ENCODE results near the gene LHX6.

The LHX6 gene

GRCh38 chr9:122239722-122240121, 11.0 kb upstream of the LHX6 start:
- H3K27ac ChIP-seq, result no peak overlapping the region
- DNase-seq (ENCODE audit: low read depth, low spot score), result no peak

DNA sequence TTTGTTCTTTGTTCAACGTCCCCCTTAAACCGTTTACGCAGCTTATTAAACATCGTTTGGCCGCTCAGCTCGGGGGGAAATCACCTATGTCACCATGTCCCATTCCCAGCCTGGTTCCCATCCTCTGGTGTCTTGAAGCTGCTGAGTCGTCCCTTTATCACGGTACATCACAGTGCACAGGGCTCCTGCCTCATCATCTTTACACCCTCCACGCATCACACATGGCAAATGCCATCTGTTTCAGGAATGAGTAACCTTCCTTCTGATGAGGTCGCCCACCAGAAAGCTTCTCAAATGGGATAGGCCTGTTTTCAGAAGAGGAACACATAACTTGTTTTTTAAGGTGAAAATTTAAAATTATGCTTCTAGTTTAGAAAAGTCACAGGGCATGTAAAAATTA, 7.9 kb upstream of the LHX6 start:
- H3K27ac ChIP-seq, result no peak overlapping the region
- DNase-seq (ENCODE audit: low read depth, low spot score), result no peak

DNA sequence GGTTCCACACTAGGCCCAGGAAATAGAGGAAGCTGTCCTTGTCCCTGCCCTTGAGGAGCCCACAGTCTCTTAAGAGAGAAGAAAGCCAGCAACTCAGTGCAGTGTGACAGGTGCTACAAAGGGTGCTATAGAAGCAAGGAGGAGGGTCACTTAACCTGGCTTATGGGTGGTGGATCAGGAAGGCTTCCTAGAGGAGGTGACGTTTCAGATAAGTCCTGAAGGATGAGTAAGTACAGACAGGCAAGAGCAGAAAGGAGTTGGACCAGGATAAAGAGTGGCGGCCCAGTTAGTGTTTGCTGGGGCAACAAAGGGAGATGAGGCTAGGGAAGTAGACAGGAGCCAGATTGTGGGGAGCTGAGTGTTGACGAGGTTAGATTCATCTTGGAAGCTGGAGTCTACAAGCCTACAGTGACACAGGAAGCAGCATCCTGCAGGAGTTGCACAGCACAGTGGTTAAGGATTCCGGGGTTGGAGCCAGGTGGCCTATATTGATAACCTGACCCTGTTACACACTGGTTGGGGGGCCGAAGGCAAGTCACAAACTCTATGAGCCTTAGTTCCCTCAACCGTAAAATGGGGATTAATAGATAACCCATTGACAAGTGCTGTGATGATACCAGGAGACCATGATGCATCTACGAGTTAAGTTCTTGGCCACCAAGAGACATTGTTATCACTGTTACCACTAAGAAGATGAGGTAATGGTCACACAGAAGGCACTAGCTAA, 5.4 kb upstream of the LHX6 start:
- H3K27ac ChIP-seq, result no peak overlapping the region
- DNase-seq (ENCODE audit: low read depth, low spot score), result no peak

- H3K27ac ChIP-seq, result no peak overlapping the region
- DNase-seq (ENCODE audit: low read depth, low spot score), result no peak
These were observed 4.1 kb upstream of the LHX6 start for GRCh38 chr9:122232796-122233306.

DNA sequence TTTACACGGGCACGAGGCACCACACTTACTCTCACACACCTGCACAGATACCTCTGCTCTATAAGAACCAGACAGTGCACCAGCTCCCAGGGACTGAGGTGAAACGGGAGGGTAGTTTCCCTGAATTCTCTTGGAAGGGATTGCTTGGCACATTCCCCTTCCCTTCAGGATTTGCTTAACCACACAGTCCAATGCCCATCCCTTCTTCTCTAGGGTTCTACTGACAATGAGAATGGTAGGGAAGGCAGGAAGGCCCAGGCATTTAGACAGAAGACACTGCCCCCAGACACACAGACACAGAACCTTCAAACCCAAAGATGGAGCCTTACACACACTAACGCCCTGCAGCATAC, 704 bp upstream of the LHX6 start:
- no peak for DNase-seq (ENCODE audit: low read depth, low spot score)
- no peak overlapping the region for H3K27ac ChIP-seq

DNA sequence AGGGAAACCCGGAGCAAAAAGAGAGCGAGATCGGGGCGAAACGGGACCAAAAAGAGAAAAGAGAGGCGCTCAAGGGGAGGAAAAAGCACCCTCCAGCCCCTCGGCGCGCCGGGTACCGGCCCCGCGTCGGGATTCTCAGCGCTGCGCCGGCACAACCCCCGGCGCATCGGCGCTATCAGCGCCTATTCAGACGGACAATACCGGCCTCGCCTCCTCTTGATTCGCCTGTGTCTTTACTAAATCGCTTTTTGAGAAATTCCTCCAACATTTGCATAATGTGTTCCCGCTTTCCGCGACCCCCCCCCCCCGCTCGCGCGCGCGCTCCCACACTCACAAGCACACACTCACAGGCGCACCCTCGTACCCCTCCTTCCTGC, 578 bp downstream of the LHX6 start:
- no peak overlapping the region for H3K27ac ChIP-seq
- DNase-seq (ENCODE audit: low read depth, low spot score), result no peak

GRCh38 chr9:122227575-122227900, 1.2 kb downstream of the LHX6 start:
- no peak for DNase-seq (ENCODE audit: low read depth, low spot score)
- no peak overlapping the region for H3K27ac ChIP-seq

DNA sequence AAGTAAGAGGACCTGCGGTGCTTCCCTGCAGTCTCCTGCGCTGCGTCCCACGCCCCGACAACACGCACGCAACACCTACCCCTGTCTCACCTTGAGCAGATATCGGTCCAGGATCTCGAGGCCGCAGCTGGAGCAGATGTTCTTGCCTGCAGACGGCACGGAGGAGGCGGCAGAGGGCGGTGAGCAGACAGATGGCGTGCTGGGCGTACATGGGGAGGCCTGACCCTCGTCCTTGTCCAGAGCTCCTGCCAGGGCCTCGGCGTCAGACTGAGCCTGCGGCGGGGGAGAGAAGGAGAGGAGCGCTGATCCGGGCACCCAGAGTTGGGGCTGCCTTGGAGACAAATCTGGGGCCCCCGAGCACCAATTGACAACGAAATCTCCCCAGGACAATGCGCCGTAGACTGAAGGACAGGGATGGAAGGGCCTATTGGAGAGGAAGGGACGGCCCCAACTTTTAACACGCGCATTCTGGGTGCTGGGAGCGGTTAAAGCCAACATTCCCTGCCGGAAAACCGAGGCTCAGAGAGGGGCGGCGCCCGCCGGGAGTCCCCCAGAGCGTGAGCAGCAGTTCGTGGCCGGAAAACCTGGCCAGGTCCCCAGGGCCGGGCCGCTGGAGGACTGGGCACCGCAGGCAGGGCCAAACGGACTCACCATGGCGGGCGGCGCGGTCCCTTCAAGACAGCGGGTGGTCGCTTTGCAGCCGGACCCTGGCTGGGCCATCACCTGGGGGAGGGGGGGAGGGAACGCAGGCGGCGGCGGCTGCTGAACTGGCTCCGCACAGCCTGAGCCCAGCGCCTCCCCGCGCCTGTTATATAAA, 1.8 kb downstream of the LHX6 start:
- H3K27ac ChIP-seq, result no peak overlapping the region
- no peak for DNase-seq (ENCODE audit: low read depth, low spot score)

GRCh38 chr9:122226142-122226757, 2.5 kb downstream of the LHX6 start:
- DNase-seq (ENCODE audit: low read depth, low spot score), result no peak
- H3K27ac ChIP-seq, result no peak overlapping the region

GRCh38 chr9:122225312-122226141, 3.2 kb downstream of the LHX6 start:
- H3K27ac ChIP-seq, result no peak overlapping the region
- no peak for DNase-seq (ENCODE audit: low read depth, low spot score)

- DNase-seq (ENCODE audit: low read depth, low spot score), result no peak
- no peak overlapping the region for H3K27ac ChIP-seq
These were observed 5.3 kb downstream of the LHX6 start for GRCh38 chr9:122223435-122223834.

GRCh38 chr9:122222791-122223190, 6.0 kb downstream of the LHX6 start:
- no peak for DNase-seq (ENCODE audit: low read depth, low spot score)

DNA sequence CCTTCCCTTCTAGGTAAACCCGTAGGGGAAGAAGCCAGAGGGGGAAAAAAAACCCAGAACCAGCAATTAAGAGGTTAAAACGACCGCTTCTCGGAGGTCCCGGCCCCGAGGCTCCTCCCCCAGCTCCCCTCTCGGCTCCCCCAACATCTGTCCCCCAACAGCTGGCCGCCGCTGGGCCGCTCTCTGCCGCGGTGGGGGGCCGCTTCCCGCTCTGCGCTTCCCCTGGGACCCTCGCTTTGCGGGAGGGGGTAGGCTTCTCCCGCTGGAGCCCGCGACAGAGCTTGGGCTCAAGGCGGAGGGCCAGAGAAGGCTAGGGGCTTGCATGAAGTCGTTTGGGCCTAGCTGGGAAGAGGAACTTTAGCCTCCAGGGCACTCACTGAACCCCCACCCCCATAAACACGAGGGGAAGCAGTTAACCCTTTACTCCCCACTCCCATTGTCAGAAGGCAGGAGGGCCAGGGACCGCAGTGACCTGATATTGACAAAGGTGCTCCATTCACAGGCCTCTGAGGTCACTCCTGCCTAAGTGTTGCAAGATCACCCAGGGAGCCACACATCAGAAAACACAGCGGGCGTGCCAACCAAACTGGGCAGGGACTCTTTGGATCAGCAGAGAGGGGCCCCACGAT, 7.5 kb downstream of the LHX6 start:
- DNase-seq (ENCODE audit: low read depth, low spot score), result no peak
- no peak overlapping the region for H3K27ac ChIP-seq

More at GRCh38 chr9:122222791-122223190, 6.0 kb downstream of the LHX6 start:
- no peak overlapping the region for H3K27ac ChIP-seq

DNA sequence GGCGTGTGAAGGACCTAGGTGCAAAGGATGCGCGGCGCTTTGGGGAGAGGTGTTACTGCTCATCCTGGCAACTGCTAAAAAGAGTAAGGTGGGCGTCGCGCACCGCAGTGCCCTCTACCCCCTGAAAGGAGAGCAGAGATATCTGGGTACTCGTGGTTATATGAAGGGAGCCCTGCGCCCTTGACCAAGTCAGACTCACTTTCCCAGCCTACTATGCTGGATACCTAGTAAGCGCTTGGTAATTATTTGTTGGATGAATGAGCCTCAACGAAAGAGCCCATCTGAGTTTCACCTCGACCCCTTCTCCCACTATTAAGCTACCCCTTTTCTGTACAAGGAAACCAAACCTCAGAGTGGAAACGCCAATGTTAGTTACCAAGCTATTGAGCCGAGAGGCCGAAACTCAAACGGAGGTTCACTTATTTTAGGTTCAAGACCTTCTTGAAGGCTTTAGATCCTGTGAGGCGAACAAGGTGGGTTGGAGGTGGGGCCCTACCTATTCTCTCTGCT, 8.0 kb downstream of the LHX6 start:
- H3K27ac ChIP-seq, result no peak overlapping the region
- no peak for DNase-seq (ENCODE audit: low read depth, low spot score)

DNA sequence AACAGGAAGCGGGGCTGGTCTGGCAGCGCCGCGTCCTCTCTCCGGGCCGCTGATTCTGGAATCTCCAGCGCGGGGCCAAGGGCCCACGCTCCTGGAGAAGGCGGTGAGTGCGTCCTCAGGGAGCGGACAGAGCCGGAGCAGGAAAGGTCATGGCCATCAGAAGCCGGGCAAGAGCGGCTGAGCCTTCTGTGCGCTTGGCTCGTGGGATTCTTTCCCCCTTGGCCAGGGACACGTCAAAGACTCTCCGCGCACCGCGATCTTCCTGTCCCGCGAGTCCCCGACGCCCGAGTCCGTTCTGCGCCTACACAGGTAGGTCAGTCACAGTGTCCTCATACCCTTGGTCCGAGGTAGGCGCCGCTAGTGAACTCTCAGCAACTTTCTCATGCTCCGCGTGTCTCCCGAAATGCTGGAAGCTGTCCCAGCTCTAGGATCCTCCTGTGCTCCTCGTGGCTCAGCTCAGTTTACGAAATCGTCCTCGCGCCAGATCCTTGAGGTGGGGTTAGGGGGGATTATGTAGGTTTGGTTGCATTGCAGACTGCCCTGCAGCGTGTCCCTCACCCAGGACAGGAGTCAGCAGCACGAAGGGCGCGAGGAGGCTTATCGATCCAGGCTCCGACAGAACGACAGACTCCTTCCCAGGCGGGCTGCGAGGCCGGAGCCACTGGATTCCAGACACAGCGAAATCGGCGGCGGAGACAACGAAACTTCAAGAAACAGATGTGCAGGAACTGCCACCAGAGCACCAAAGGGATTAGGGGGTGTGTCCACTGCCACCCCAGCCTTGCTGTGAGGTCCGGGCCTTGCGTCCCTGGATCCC, 8.7 kb downstream of the LHX6 start:
- no peak for DNase-seq (ENCODE audit: low read depth, low spot score)
- H3K27ac ChIP-seq, result no peak overlapping the region

- H3K27ac ChIP-seq, result no peak overlapping the region
- no peak for DNase-seq (ENCODE audit: low read depth, low spot score)
These were observed 9.6 kb downstream of the LHX6 start for GRCh38 chr9:122218935-122219855.

DNA sequence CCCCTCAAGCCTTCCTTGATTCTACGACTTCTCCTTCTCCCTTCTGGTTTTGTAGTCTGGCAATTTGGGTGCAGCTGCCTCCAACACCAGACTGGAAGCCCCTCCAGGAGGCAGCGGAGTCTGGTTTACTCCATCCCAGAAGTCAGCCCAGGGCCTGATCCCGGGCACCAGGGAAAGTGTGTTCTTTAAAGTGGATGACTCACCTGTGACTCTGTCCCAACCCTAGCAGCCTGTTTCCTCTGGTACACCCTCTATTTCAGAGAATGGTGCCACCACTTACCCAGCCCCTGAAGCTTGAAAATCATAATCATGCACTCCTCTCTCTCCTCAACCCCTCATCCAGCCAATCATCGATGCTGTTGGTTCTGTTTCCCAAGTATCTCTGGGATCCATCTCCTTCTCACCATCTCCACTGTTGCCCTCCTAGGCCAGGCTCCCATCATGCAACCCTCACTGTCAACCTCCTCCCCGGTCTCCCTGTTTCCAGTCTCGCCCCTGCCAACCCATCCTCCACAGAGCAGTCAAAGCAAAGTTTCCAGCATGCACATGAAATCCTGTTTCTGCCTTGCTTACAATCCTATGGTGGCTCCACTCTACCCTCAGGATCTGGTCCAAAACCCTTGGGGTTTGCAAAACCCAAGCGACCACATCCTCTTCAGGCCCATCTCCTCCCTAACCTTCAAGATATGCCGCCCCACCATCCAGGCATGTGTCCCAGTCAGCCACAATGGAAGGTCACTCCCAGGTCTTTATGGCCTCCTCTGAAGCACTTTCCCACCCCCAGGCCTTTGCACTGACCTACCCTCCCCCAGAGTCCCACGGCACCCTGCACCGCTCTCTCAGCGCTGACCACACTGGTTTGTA, 10.5 kb downstream of the LHX6 start:
- H3K27ac ChIP-seq, result no peak overlapping the region
- no peak for DNase-seq (ENCODE audit: low read depth, low spot score)
